ENCODE data around the gene CLEC3B. TPM values are rescaled to one million over a fixed set of nuclear protein-coding genes. Genes with fewer than 3 reads are reported as not detected.

Gene CLEC3B
- total and polyA plus RNA-seq, 2 donors (not counting 1 experiment from before 2014, with no cell fraction given) = 0.82 TPM; not detected in 1

DNA sequence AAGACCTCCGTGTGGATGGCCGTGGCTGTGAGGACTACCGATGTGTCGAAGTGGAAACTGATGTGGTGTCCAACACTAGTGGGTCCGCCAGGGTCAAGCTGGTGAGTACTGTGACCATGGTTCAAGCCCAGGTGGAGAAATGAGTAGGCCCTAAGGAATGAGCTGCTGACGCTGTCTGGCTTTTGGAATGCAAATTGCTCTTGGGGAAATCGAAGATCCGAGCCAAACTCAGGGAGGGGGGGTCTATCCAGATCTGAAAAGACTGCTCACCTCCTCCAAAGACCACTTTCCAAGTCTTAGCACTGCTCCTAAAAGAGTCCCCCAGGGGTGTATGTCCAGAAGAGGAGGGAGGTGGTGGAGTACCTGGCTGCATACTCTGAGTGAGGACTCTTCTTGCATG, 37.0 kb upstream of the CLEC3B start:
- H3K27ac ChIP-seq (ENCODE audit: low read length in 2 of 2) = no peak overlapping the region
- POLR2A ChIA-PET = no interaction called here
- no peak for ATAC-seq (ENCODE audit: low read depth)

More for the DNA sequence above, 37.0 kb upstream of the CLEC3B start:
- CTCF ChIA-PET = interaction anchor here (0.5 to 1.4 kb wide), 2 partner anchors 8 to 54 kb away, joined by 4 read pairs; no protein-coding TSS in a partner anchor
- WGBS (ENCODE audit: insufficient coverage) = 98% methylated on average over 5 of the region's 8 CpGs
- Mint-ChIP-seq H3K27ac (no peak overlapping the region), H3K4me1 (peaks cover 3% of the 10 kb centered on the region), H3K4me3 (no peak overlapping the region), H3K27me3 (no peaks in the 10 kb centered on the region), H3K9me3 (ENCODE audit: insufficient read depth) (no peaks in the 10 kb centered on the region)
- Histone ChIP-seq H3K79me2 (ENCODE audit: control insufficient read depth, insufficient read depth, low read length) (peaks cover 20% of the 10 kb centered on the region), H3K4me1 (ENCODE audit: control insufficient read depth in 2 of 2, insufficient read depth in 2 of 2, low read length in 2 of 2) (peaks cover 4 to 6% of the 10 kb centered on the region in 2 donors), H3K36me3 (replicated peaks in 1 of 2; ENCODE audit: control extremely low read depth in 1 of 2, control insufficient read depth in 1 of 2, extremely low read depth in 1 of 2, insufficient read depth in 2 of 2, low read length in 1 of 2) (peaks cover 0 to 25% of the 10 kb centered on the region in 2 experiments), H3K27me3 (replicated peaks in 1 of 4; ENCODE audit: control extremely low read depth in 1 of 4, control insufficient read depth in 3 of 4, insufficient read depth in 4 of 4, low read length in 3 of 4) (no peaks in the 10 kb centered on the region), H3K9me3 (ENCODE audit: control extremely low read depth in 1 of 3, control insufficient read depth in 2 of 3, insufficient read depth in 1 of 3, low read length in 2 of 3) (no peaks in the 10 kb centered on the region), H3K4me3 (ENCODE audit: control extremely low read depth in 1 of 5, extremely low read depth in 1 of 5, insufficient read depth in 1 of 5, low read depth in 2 of 5, low read length in 4 of 5) (no peak overlapping the region), H3K9ac (ENCODE audit: low read length) (no peak overlapping the region), H2AFZ (ENCODE audit: insufficient read depth, low read depth, low read length, poor library complexity, severe bottlenecking) (no peak overlapping the region), H4K20me1 (ENCODE audit: control insufficient read depth, insufficient read depth, low read length, poor library complexity, severe bottlenecking) (peaks cover 41% of the 10 kb centered on the region), H3K4me2 (replicated peaks; ENCODE audit: low read depth, low read length, poor library complexity, severe bottlenecking) (no peak overlapping the region)
- intact Hi-C loops (cut with micrococcal nuclease) = no loop called here
- TF ChIP-seq EZH2 (IDR thresholded peaks at IDR 0.05; ENCODE audit: borderline replicate concordance, insufficient read depth, low read depth, low read length, poor library complexity, severe bottlenecking) = no peak
- no peak for TF ChIP-seq CTCF (IDR thresholded peaks at IDR 0.05)
- DNase-seq = no peak

Measured in B cell (primary cell).